ENCODE results near the gene ETHE1. TPM values are rescaled to one million over a fixed set of nuclear protein-coding genes. Genes with fewer than 3 reads are reported as not detected.
"Not testable (repeated sequence)": the region's sequence is repeated elsewhere in the genome, so short reads cannot be mapped to it uniquely, and the experiment has no call there.

The ETHE1 gene
- total RNA-seq, 1 donor from 2014 or later, result 44.6 TPM

GRCh38 chr19:43552198-43552450 is 25.1 kb upstream of the ETHE1 start:
- no peak for DNase-seq (ENCODE audit: extremely low read depth, low read depth, low spot score)

DNA sequence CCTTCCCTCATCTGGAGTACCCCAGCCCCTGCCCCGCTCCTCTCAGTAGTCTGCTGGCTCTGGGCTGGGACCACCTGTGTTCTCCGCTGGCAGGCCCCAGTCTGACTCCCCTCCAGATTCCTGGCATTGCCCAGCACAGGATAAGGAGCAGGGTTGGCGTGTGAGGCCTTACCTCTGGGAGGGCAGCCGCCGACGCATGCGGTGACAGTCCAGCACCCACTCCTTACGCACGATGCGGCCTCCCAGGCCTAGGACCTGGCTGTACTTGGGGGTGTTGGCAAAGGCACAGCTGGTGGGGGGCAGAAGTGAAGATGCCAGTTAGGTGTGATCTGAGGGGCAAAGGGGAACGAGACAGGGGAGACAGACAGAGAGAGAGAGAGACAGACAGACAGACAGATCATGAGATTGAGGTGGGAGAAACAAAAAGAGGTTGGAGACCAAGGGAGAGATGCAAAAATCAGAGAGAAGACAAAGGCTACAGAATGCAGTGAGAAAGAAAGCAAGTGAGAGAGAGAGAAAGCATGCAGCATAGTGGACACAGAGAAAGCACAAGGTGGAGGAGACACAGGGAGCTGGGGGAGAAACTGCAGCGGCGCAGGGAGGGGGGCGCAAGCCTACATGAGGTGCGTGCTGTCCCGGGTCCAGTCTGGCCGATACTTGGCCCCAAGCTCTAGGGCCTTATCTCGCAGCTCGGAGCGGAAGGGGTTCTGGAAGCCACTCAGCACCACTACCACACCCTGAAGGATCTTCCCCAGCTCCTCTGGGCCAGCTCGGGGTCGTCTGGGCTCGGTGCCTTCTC is 24.6 kb upstream of the ETHE1 start:
- no peak for DNase-seq (ENCODE audit: extremely low read depth, low read depth, low spot score)

DNA sequence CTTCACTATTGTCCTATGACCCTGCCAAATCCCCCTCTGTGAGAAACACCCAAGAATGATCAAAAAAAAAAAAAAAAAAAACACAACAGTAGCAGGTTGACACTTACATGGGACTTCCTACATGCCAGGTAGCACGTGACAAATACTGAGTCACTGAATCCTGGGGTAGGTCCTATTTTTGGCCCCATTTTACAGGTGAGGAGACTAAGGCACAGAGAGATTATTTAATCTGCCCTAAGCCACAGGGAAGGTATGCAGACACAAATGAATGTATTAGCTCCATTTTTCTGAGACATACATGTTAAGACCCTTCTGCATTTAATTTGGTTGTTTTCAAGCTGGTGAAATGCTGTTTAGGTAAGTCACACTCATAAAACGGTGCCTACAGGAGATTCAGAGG is 21.7 kb upstream of the ETHE1 start:
- no peak for DNase-seq (ENCODE audit: extremely low read depth, low read depth, low spot score)

- DNase-seq (ENCODE audit: extremely low read depth, low read depth, low spot score), result not testable (repeated sequence)
These were observed 20.9 kb upstream of the ETHE1 start for GRCh38 chr19:43547926-43548325.

DNA sequence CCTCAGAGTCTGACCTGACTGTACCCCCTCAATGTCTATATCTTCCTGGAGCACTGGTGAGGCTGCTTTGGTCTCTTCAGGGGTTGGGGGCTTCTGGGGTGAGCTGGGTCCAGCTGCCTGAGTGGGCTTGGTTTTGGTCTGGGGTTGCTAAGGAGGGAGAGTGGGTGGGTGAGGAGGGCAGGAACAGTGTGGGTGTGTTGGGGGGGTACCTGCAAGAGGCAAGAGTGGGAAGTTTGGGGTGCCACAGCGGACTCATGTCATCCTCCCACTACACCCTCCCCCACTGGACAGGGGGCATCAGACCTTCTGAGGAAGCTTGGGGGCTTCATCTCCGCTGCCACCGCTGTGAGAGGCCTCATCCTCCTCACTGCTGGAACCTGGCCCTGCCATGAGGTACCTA is 19.6 kb upstream of the ETHE1 start:
- no peak for DNase-seq (ENCODE audit: extremely low read depth, low read depth, low spot score)

DNA sequence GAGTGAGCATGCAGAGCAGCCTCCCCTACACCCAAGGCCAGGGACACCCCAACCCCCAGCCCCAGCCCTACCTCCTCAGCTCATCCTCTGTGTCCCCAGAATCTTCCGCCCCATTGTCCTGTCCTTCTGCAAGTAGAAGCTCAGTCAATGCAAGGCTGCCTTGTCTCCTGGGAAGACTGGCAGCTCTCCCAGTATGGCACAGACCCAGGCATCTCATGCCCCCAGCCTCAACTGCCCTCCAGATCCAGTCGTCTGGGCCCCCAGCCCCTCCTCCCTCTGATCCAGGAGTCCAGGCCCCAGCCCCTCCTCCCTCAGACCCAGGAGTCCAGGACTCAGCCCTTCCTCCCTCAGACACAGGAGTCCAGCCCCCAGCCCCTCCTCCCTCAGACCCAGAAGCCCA is 19.0 kb upstream of the ETHE1 start:
- no peak for DNase-seq (ENCODE audit: extremely low read depth, low read depth, low spot score)

DNA sequence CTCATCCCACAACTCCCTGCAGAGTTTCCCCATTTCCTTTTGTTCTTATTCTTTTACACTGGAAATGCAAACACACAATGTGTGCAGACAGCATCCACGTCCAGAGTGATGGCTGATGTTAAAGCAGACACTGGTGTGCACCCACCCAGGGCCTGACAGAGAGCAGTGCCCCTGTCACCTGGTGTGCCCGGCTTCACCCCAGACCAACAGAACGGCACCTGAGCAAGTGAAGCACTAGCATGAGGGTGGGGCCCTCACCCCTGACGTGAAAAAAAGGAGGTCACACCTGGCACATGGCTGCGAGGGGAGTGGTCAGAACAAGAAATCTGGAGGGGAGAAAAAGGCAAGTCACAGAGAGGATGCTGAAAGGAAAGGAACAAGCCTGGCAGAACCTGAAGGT is 18.3 kb upstream of the ETHE1 start:
- no peak for DNase-seq (ENCODE audit: extremely low read depth, low read depth, low spot score)

DNA sequence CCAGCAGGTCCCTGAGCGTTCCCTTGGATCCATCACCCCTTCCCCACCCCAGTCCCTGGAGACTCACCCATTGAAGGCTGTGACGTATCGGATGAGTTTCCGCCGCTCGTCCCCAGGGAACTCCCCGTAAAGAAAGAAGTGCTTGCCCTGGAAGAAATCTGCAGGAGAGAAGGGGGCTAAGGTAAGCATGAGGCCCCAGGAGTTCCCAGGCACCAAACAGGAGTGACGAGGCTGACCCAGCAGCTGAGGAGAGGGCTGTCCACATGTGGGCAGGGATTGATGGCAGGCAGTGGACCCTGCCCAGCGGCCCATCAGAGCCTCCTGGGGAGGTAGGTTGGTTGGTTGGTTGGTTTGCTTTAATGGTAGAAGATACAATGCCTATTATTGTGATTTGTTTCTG is 17.1 kb upstream of the ETHE1 start:
- no peak for DNase-seq (ENCODE audit: extremely low read depth, low read depth, low spot score)

GRCh38 chr19:43541920-43542650 is 15.1 kb upstream of the ETHE1 start:
- DNase-seq (ENCODE audit: extremely low read depth, low read depth, low spot score), result no peak

GRCh38 chr19:43540381-43540780 is 13.4 kb upstream of the ETHE1 start:
- DNase-seq (ENCODE audit: extremely low read depth, low read depth, low spot score), result no peak

GRCh38 chr19:43538922-43539321 is 11.9 kb upstream of the ETHE1 start:
- no peak for DNase-seq (ENCODE audit: extremely low read depth, low read depth, low spot score)

GRCh38 chr19:43534816-43535761 is 8.1 kb upstream of the ETHE1 start:
- DNase-seq (ENCODE audit: extremely low read depth, low read depth, low spot score), result no peak

DNA sequence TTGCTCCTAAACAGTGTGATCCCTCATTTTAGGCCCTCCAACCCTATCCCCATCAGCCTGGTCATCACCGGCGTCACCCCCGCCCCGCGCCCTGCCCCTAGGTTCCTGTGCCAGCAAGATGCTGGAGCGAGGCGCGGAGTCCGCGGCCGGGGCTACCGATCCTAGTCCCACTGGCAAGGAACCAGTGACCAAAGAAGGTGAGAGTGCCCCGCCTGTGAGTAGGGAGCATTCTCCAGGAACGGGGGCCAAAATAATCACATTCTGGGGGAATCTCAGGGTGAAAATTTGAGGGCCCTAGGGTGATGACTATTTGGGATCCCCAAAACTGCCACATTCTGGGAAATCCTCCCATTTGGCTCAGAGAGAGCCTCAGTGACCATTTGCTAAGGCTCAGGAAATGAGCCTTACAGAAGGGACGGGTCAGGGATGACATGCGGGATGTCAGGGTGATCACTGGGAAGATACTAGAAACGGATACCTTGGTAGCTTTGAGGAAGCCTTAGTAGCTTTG is 7.4 kb upstream of the ETHE1 start:
- no peak for DNase-seq (ENCODE audit: extremely low read depth, low read depth, low spot score)

- peak; percentile 94 for DNase-seq (ENCODE audit: extremely low read depth, low read depth, low spot score)
These were observed 6.7 kb upstream of the ETHE1 start for GRCh38 chr19:43533546-43534304.

- DNase-seq (ENCODE audit: extremely low read depth, low read depth, low spot score), result no peak
These were observed 6.1 kb upstream of the ETHE1 start, which contains the start of gene ZNF575 for GRCh38 chr19:43532962-43533545. ZNF575 (plus strand) TSS chr19:43533188; CDS start chr19:43534423, 1,235 bp downstream.

DNA sequence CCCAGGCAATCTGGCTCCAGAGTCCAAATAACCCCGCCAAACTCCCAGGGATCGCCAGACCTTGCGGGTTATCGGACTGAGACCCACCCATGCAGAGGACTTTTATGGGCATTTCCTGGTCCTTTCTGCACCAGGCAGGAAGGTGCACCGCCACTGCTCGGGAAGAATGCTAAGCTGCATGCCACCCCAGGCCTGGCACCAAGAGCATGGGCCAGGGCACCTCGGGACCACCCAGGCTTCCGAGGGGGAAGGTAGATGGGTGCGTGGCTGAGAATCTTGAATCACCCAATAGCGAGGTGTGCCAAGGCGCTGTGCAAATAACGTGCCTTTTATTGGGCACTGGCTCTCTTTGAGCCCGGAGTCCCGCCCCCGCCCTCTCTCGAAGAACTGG is 5.6 kb upstream of the ETHE1 start:
- no peak for DNase-seq (ENCODE audit: extremely low read depth, low read depth, low spot score)

DNA sequence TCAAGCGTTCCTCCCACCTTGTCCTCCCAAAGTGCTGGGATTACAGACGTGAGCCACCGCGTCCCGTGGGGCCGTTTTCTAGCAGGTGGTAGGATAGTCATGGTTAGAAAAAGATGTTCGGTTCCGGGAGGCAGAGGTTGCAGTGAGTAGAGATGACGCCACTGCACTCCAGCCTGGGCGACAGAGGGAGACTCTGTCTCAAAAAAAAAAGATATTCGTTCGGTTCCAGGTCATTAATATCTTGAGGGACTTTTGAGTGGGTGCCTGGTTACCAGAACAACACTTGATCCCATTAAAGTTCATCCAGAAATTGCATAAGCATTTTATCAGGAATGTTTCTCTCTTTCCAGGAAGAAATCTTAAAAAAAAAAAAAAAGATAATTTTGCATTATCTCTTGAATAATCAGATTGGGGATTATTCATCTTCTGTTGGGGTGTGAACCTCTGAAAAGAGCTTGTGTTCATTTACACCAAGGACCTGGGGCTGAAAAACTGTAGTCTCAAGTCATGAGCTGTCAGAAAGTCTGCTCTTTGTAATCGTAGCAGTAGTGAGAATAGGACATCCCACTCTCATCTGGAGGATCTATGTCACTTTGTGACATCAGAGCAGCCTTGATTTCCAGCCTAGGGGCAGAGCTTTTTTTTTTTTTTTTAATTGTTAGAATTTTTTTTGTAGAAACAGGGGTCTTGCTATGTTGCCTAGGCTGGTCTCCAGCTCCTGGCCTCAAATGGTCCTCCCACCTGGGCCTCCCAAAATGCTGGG is 1.0 kb upstream of the ETHE1 start:
- no peak for DNase-seq (ENCODE audit: extremely low read depth, low read depth, low spot score)

- DNase-seq (ENCODE audit: extremely low read depth, low read depth, low spot score), result no peak
These were observed 897 bp downstream of the ETHE1 start for GRCh38 chr19:43525836-43526771.

Data from glomerular endothelial cell (primary cell).